Fibroblast of skin of back (primary cell): ENCODE data around the gene GRB10.
"Not testable (repeated sequence)": the region's sequence is repeated elsewhere in the genome, so short reads cannot be mapped to it uniquely, and the experiment has no call there.

Experiments used
- DNase-seq: peaks from one replicate; pipeline ENCODE4 v3.0.0-alpha.2; 2013

GRB10 gene

DNA sequence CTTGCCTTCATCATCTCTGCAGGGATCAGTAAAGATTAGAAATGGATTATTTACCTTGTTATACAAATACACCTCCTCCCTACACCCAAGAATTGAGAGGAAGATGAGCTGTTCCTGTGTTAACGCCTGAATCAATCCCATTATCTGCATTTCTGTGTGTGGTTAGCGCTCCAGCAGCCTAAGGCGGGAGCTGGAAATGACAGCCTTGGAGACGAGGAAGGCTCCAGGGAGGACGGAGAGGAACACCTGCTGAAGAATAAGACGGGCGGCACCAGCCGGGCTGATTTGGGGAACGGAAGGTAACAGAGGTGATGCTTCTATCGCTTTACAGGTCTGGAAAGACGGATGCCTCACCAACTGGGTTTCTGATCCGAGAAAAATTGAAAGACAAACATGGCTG lies 183.3 kb downstream of the GRB10 start:
- no peak for DNase-seq

DNA sequence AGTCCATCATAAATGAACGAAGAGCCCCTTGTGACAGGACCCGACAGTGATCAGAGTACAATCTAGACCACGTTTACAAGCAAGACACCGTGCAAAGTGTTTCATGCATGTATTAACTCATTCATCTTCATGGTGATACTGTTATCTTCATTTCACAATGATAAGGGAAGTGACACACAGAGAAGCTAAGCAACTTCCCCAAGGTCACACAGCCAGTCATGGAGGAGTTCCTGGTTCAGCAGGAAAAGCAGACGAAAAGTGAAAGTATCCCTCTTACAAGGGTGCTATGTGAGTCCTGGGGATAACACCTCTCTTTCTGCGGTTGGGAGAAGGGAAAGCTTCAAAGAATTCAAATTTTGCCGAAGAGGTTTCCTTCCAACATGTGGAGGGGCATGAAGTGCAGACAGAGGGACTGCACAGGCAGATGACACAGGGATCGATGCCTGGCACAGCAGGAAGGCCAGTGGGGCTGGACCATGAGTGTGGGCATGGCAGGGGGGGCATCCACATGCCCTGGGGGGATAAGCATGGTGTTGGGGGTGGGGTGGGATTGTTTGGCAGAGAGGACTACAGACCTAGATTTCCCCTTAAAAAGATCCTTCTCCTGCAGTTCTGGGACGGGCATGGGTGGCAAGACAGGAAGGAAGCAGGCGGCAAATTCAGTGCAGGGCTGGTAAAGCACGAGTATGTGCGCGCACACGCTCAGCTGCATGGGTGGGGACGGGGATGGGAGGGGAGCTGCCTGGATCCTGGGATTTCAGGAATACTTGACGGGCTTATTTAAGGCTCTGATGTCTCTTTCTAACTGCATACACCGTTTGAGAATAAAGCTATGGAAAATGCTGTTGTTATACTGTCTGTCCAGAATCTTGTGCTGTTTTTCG lies 184.0 kb downstream of the GRB10 start:
- DNase-seq = no peak

DNA sequence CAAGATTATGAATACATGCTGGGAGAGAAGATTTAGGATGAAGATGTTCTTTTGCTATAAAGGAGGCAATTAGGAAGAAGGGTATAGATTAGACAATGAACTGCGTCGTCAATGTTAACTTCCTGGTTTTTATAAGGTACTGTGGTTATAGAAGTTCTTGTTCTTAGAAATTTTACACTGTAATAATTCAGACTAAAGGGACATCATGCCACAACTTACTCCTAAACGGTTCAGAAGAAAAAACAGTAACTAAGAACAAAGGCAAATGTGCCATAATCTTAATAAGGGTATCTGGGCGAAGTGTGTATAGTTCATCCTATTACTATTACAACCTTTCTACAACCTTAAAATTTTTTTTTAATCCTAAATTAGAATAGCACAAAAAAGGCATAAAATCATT lies 186.2 kb downstream of the GRB10 start:
- DNase-seq = no peak

GRCh38 chr7:50595491-50596102 lies 187.1 kb downstream of the GRB10 start:
- DNase-seq = peak; percentile 39

- no peak for DNase-seq
Measured at GRCh38 chr7:50594734-50595485, 187.8 kb downstream of the GRB10 start.

GRCh38 chr7:50594136-50594535 lies 188.6 kb downstream of the GRB10 start:
- DNase-seq = no peak

- DNase-seq = no peak
Measured at GRCh38 chr7:50592940-50593339, 189.8 kb downstream of the GRB10 start.

GRCh38 chr7:50591480-50592438 lies 190.9 kb downstream of the GRB10 start:
- no peak for DNase-seq

GRCh38 chr7:50591098-50591479 lies 191.6 kb downstream of the GRB10 start:
- no peak for DNase-seq

DNA sequence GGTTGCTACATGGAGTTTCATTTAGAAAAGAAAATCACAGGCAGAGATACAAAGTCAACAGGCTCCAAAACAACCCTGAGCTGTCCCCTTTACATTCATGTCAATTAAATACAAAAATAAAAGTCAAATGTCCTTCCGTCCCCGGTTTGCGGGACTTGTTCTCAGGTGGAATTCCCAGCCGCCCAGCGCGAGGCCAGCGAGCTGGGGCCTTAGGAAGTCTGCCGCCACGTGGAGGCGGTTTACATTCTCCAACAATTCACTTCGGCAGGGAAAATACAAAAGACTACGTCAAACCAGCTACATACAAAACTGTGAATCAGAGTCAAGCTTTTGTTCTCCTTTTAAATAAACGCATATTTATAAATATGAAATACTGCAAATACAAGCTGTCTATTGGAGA lies 192.2 kb downstream of the GRB10 start:
- DNase-seq = no peak

- DNase-seq = no peak
Measured at GRCh38 chr7:50589364-50589763, 193.3 kb downstream of the GRB10 start.

GRCh38 chr7:50588937-50589336 lies 193.8 kb downstream of the GRB10 start:
- DNase-seq = no peak

DNA sequence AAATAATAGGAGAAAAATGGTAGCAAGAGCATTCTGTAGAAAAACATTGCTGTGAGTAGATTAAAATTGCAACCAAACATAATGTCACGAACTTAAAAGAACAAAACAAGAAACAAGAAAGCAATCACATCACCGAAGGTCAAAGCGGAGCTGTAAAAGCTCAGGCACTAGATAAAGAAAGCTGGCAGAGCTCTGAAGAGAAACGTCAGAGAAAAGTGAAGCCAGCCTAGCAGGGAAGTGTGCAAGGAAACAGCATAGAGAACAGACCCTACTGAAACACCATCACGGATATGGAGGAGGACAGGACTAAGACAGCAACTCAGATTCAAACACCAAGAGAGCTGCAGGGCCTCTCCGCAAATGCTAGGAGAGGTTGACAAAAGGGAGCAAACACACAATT lies 195.0 kb downstream of the GRB10 start:
- no peak for DNase-seq

DNA sequence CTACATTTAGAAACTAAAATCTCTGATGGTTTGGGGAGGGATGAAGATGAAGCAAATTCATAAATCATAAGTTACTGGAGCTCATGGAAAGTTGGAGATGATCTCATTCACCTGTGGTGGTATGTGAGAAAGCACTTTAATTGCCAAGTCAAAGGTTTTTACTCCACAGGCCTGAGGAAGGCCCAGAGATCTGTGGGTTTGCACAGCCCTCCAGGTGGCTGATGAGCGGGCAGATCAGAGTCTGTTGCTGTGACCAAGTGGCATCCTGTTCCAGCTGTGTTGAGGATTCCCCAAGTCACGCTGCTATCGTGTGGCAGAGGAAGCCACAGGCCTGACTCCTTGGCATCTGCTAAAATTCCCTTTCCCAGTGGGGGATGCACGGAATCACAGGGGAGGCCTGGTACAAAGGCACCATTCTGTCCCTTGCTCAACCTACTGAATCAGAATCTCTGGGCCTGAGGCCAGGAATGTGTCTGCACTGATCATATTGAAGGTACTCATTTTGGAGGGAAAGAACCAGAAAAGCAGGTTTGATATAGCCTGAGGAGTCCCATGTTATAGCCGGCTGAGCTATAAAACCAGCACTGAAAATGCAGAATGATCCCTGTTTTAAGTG lies 197.8 kb downstream of the GRB10 start:
- no peak for DNase-seq

DNA sequence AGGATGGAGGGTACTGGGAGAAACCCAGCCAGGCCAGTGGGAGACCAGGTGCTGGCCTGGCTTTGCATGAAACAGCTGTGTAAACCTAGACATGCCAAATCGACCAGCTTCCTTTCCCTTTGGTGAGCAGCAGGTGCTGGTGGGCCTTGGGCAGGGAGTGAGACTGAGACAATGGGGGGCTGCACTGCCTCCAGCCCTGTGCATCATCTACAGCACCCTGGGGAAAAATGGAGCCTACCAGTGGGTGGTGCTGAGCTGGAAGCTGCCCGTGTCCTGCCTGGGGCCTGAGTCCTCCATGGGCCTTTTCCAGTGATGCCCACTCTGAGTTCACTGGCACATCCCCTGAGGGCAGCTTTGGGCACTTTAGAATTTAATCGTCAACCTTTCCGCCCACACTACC lies 198.3 kb downstream of the GRB10 start:
- no peak for DNase-seq

GRCh38 chr7:50583295-50583694 lies 199.4 kb downstream of the GRB10 start:
- not testable (repeated sequence) for DNase-seq

DNA sequence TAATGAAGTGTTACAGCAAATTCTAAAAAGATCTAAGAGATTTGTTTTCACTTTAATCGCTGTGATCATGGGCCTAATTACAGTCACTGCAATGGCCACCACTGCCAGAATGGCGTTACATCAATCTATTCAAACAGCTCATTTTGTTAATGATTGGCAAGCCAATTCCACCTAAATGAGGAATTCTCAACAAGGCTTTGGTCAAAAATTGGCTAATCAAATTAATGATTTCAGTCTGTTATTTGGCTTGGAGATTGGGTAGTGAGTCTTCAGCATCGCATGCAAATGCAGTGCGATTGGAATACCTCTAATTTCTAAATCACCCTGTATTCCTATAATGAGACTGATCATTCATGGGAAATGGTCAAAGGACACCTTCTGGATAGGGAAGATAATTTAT lies 200.4 kb downstream of the GRB10 start:
- DNase-seq = not testable (repeated sequence)

- not testable (repeated sequence) for DNase-seq
Measured at GRCh38 chr7:50580666-50581065, 202.0 kb downstream of the GRB10 start.

DNA sequence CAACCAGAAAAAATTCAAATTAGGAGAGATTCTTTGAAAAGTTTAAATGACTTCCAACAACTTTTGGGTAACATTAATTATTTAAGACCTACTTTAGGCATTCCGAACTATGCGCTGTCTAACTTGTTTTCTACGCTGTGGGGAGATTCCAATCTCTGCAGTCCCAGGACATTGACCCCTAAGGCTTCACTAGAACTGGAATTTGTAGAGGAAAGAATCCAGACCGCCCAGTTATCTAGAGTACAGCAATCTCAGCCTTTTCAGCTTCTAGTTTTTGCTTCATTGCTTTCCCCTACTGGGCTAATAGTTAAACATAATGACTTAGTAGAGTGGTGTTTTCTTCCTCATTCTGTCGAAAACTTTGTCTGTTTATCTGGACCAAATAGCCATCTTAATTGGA lies 202.6 kb downstream of the GRB10 start:
- no peak for DNase-seq

DNA sequence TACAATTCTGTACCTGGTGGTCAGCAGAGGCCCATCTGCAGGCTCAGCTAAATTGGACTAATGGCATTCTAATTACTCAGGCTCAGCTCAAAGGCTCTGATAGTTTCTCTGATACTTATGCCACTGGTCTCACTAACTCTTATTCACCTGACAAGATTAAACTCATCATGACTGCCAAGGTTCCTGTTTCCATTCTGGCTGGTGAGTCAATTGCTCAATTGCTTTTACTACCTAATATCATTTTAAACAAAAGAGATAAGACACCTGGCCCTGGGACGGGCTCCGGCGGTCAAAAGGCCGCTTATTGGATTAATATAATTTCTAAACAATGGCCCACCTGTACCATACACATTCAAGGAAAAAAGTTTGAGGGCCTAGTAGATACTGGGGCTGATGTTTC lies 204.6 kb downstream of the GRB10 start:
- DNase-seq = not testable (repeated sequence)

DNA sequence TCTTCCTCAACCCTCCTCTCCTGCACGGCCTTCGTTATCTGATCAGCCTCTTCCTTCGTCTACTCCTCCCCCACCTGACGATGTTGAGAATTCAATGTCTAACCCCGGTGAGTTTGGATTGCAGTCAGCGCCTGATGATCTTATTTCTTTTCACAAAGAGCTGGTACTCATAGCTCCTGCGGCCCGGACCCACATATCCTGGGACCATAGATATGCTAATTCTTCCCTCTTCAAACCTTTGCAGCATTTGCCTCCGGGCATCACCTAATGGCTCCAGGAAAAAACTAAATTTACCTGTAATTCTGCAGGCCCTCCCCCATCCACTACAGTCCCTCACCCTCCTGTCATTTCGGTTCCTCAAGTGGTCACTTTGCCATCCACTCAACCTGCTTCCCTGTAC lies 205.1 kb downstream of the GRB10 start:
- DNase-seq = no peak

DNA sequence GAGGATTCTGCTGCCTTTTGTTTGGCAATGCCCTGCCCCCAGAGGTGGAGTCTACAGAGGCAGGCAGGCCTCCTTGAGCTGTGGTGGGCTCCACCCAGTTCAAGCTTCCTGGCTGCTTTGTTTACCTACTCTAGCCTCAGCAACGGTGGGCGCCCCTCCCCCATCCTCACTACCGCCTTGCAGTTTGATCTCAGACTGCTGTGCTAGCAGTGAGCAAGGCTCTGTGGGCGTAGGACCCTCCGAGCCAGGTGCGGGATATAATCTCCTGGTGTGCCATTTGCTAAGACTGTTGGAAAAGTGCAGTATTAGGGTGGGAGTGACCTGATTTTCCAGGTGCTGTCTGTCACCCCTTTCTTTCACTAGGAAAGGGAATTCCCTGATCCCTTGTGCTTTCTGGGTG lies 206.3 kb downstream of the GRB10 start:
- not testable (repeated sequence) for DNase-seq
